ENCODE data around the gene CCDC124. TPM values are rescaled to one million over a fixed set of nuclear protein-coding genes. Genes with fewer than 3 reads are reported as not detected.
"Not testable (repeated sequence)": the region's sequence is repeated elsewhere in the genome, so short reads cannot be mapped to it uniquely, and the experiment has no call there.

Gene CCDC124, protein sequence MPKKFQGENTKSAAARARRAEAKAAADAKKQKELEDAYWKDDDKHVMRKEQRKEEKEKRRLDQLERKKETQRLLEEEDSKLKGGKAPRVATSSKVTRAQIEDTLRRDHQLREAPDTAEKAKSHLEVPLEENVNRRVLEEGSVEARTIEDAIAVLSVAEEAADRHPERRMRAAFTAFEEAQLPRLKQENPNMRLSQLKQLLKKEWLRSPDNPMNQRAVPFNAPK
- 23.8 TPM for total RNA-seq
- 78.8 TPM for polyA plus RNA-seq
- long read RNA-seq, donor 1, partial matches to known transcripts: 0 of 1 reads
- long read RNA-seq, donor 1, other reads (novel, unspliced or antisense): 0 of 1 reads
- long read RNA-seq, donor 2, transcript CCDC124-201 (5 exons, 938 nt): major isoform, 53 of 82 reads
- long read RNA-seq, donor 2, partial matches to known transcripts: 27 of 82 reads
- long read RNA-seq, donor 2, other reads (novel, unspliced or antisense): 0 of 82 reads
- long read RNA-seq, donor 3, transcript CCDC124-201 (5 exons, 938 nt): major isoform, 35 of 66 reads
- long read RNA-seq, donor 3, partial matches to known transcripts: 29 of 66 reads
- long read RNA-seq, donor 3, other reads (novel, unspliced or antisense): 0 of 66 reads
- long read RNA-seq, donor 4, transcript CCDC124-201 (5 exons, 938 nt): major isoform, 23 of 29 reads
- long read RNA-seq, donor 4, partial matches to known transcripts: 6 of 29 reads
- long read RNA-seq, donor 4, other reads (novel, unspliced or antisense): 0 of 29 reads
- long read RNA-seq, donor 5, transcript CCDC124-201 (5 exons, 938 nt): major isoform, 31 of 44 reads
- long read RNA-seq, donor 5, partial matches to known transcripts: 12 of 44 reads
- long read RNA-seq, donor 5, other reads (novel, unspliced or antisense): 0 of 44 reads
- long read RNA-seq, donor 6, transcript CCDC124-201 (5 exons, 938 nt): major isoform, 30 of 41 reads
- long read RNA-seq, donor 6, partial matches to known transcripts: 11 of 41 reads
- long read RNA-seq, donor 6, other reads (novel, unspliced or antisense): 0 of 41 reads
- long read RNA-seq, donor 7, transcript CCDC124-201 (5 exons, 938 nt): major isoform, 24 of 33 reads
- long read RNA-seq, donor 7, partial matches to known transcripts: 7 of 33 reads
- long read RNA-seq, donor 7, other reads (novel, unspliced or antisense): 0 of 33 reads
- long read RNA-seq, donor 8, transcript CCDC124-201 (5 exons, 938 nt): major isoform, 9 of 16 reads
- long read RNA-seq, donor 8, partial matches to known transcripts: 7 of 16 reads
- long read RNA-seq, donor 8, other reads (novel, unspliced or antisense): 0 of 16 reads
- long read RNA-seq, donor 9, transcript CCDC124-201 (5 exons, 938 nt): major isoform, 13 of 24 reads
- long read RNA-seq, donor 9, partial matches to known transcripts: 9 of 24 reads
- long read RNA-seq, donor 9, other reads (novel, unspliced or antisense): 0 of 24 reads
- long read RNA-seq, donor 10, transcript CCDC124-201 (5 exons, 938 nt): major isoform, 23 of 34 reads
- long read RNA-seq, donor 10, partial matches to known transcripts: 11 of 34 reads
- long read RNA-seq, donor 10, other reads (novel, unspliced or antisense): 0 of 34 reads

DNA sequence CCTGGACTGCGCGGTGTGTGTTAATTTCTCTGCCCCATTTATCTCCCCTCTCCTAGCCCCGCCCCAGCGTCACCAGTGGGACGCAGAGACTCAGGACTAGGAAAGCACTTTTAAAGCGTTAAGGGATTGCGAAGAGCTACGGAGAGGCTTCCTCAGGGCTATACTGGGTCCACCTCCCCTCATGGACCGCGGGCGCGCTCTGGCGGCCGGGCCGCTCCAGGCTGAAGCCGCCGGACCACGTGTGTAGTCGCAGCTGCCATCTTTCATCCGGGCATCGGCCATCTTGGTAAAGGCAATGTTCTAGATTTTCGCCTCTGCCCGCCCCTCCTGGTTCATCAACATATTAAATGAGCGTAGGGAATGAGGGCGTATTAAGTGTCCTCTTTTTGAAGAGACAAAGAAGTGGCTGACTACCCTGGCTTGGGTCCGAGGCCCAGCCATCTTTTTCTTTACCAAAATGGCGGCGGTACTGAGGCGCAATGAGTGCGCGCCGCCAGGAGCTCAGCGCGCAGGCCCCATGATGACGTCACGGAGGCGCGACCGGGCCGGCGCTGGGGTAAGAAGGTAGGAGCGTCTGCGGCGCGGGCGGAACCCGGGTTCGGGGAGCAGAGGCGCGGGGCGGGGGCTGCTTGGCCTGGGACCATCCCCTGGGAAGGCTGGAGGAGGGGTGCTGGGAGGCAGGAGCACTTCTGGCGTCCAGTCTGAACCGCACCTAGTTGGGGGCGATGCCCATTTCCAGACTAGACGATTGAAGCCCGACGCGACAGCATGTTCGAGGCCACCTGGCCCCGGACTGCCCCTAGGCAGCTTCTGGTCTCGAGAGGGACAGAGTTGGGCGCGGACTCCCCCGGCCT, at the start of gene CCDC124:
TSS of gene CCDC124 (plus strand) at position 531 of the 854 bp plus-strand sequence. CDS start 3,406 bp downstream, outside the sequence.
- peak; percentile 85 to 97 (median 90) for DNase-seq (ENCODE audit: low read depth in 6 of 9, low spot score in 9 of 9)
- WGBS: under 1% methylated on average over 64 of the region's 64 CpGs
- H3K4me1 ChIP-seq (ENCODE audit: control insufficient read depth in 2 of 2, insufficient read depth in 2 of 2, low read length in 2 of 2): peaks cover 6 to 18% of the 10 kb centered on the region in 2 donors

GRCh38 chr19:17883627-17884410, 49.0 kb upstream of the CCDC124 start:
- no peaks in the 10 kb centered on the region for H3K27me3 ChIP-seq (ENCODE audit: control insufficient read depth in 2 of 2, insufficient read depth in 1 of 2, low read length in 1 of 2)
- no peaks in the 10 kb centered on the region for H3K4me1 ChIP-seq (ENCODE audit: control insufficient read depth in 2 of 2, insufficient read depth in 2 of 2, low read length in 2 of 2)
- 92% methylated on average over 33 of the region's 33 CpGs for WGBS
- no peaks in the 10 kb centered on the region for H3K36me3 ChIP-seq (ENCODE audit: control insufficient read depth in 2 of 2, insufficient read depth in 2 of 2, low read length in 1 of 2)
- H3K4me3 ChIP-seq (ENCODE audit: low read length in 2 of 2): no peak overlapping the region
- no peaks in the 10 kb centered on the region for H3K9me3 ChIP-seq (ENCODE audit: control insufficient read depth in 2 of 2, insufficient read depth in 1 of 2, low read length in 1 of 2)
- no peak for DNase-seq (ENCODE audit: low read depth in 6 of 9, low spot score in 9 of 9)
- no peak overlapping the region for H3K27ac ChIP-seq (ENCODE audit: low read depth in 1 of 2, low read length in 1 of 2)

More for the DNA sequence above, at the start of gene CCDC124:
- no peaks in the 10 kb centered on the region for H3K36me3 ChIP-seq (ENCODE audit: control insufficient read depth in 2 of 2, insufficient read depth in 2 of 2, low read length in 1 of 2)
- peak within 1 kb of the TSS; percentile 61 to 91 for H3K4me3 ChIP-seq (ENCODE audit: low read length in 2 of 2)
- peak within 1 kb of the TSS; percentile 82 to 96 for H3K27ac ChIP-seq (ENCODE audit: low read depth in 1 of 2, low read length in 1 of 2)
- H3K9me3 ChIP-seq (ENCODE audit: control insufficient read depth in 2 of 2, insufficient read depth in 1 of 2, low read length in 1 of 2): no peaks in the 10 kb centered on the region
- peaks cover 5 to 11% of the 10 kb centered on the region in 2 donors for H3K27me3 ChIP-seq (ENCODE audit: control insufficient read depth in 2 of 2, insufficient read depth in 1 of 2, low read length in 1 of 2)

DNA sequence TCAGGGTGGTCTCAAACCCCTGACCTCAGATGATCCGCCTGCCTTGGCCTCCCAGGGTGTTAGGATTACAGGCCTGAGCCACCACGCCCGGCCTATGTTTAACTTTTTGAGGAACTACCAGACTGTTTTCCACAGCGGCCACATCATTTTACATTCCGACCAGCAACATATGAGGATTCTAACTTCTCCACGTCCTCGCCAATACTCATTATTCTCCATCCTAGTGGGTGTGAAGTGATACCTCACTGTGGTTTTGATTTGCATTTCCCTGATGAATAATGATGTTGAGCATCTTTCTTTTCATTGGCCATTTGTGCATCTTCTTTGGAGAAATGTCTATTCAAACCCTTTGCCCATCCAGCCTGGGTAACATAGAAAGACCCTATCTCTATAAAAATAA, 46.3 kb upstream of the CCDC124 start:
- no peak overlapping the region for H3K4me3 ChIP-seq (ENCODE audit: low read length in 2 of 2)
- no peak overlapping the region for H3K27ac ChIP-seq (ENCODE audit: low read depth in 1 of 2, low read length in 1 of 2)
- no peaks in the 10 kb centered on the region for H3K4me1 ChIP-seq (ENCODE audit: control insufficient read depth in 2 of 2, insufficient read depth in 2 of 2, low read length in 2 of 2)
- no peaks in the 10 kb centered on the region for H3K9me3 ChIP-seq (ENCODE audit: control insufficient read depth in 2 of 2, insufficient read depth in 1 of 2, low read length in 1 of 2)
- 95% methylated on average over 7 of the region's 7 CpGs for WGBS
- DNase-seq (ENCODE audit: low read depth in 6 of 9, low spot score in 9 of 9): no peak
- no peaks in the 10 kb centered on the region for H3K27me3 ChIP-seq (ENCODE audit: control insufficient read depth in 2 of 2, insufficient read depth in 1 of 2, low read length in 1 of 2)
- no peaks in the 10 kb centered on the region for H3K36me3 ChIP-seq (ENCODE audit: control insufficient read depth in 2 of 2, insufficient read depth in 2 of 2, low read length in 1 of 2)

DNA sequence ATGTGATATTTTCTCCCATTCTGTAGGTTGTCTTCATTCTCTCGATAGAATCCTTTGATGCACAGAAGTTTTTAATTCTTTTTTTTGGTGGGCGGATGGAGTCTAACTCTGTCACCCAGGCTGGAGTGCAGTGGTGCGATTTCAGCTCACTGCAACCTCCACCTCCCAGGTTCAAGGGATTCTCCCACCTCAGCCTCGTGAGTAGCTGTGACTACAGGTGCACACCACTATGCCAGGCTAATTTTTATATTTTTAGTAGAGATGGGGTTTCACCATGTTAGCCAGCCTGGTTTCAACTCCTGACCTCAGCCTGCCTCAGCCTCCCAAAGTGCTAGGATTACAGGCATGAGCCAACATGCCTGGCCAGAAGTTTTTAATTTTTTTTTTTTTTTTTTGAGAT, 45.6 kb upstream of the CCDC124 start:
- 92% methylated on average over 4 of the region's 4 CpGs for WGBS
- H3K4me1 ChIP-seq (ENCODE audit: control insufficient read depth in 2 of 2, insufficient read depth in 2 of 2, low read length in 2 of 2); H3K27ac ChIP-seq (ENCODE audit: low read depth in 1 of 2, low read length in 1 of 2); DNase-seq (ENCODE audit: low read depth in 6 of 9, low spot score in 9 of 9); H3K9me3 ChIP-seq (ENCODE audit: control insufficient read depth in 2 of 2, insufficient read depth in 1 of 2, low read length in 1 of 2); H3K4me3 ChIP-seq (ENCODE audit: low read length in 2 of 2); H3K27me3 ChIP-seq (ENCODE audit: control insufficient read depth in 2 of 2, insufficient read depth in 1 of 2, low read length in 1 of 2); H3K36me3 ChIP-seq (ENCODE audit: control insufficient read depth in 2 of 2, insufficient read depth in 2 of 2, low read length in 1 of 2): not testable (repeated sequence)

- Histone ChIP-seq H3K9me3 (ENCODE audit: control insufficient read depth in 2 of 2, insufficient read depth in 1 of 2, low read length in 1 of 2) (no peaks in the 10 kb centered on the region), H3K27ac (ENCODE audit: low read depth in 1 of 2, low read length in 1 of 2) (no peak overlapping the region), H3K27me3 (ENCODE audit: control insufficient read depth in 2 of 2, insufficient read depth in 1 of 2, low read length in 1 of 2) (no peaks in the 10 kb centered on the region), H3K36me3 (ENCODE audit: control insufficient read depth in 2 of 2, insufficient read depth in 2 of 2, low read length in 1 of 2) (no peaks in the 10 kb centered on the region), H3K4me1 (ENCODE audit: control insufficient read depth in 2 of 2, insufficient read depth in 2 of 2, low read length in 2 of 2) (no peaks in the 10 kb centered on the region), H3K4me3 (ENCODE audit: low read length in 2 of 2) (no peak overlapping the region)
- WGBS: 96% methylated on average over 7 of the region's 7 CpGs
- DNase-seq (ENCODE audit: low read depth in 6 of 9, low spot score in 9 of 9): no peak
Measured at GRCh38 chr19:17888260-17888659, 44.6 kb upstream of the CCDC124 start.

- no peak overlapping the region for H3K27ac ChIP-seq (ENCODE audit: low read depth in 1 of 2, low read length in 1 of 2)
- H3K4me3 ChIP-seq (ENCODE audit: low read length in 2 of 2): no peak overlapping the region
- DNase-seq (ENCODE audit: low read depth in 6 of 9, low spot score in 9 of 9): peak in 3 of 9 donors; percentile 29 to 53 (median 34)
- 76% methylated on average over 18 of the region's 18 CpGs for WGBS
- H3K36me3 ChIP-seq (ENCODE audit: control insufficient read depth in 2 of 2, insufficient read depth in 2 of 2, low read length in 1 of 2): no peaks in the 10 kb centered on the region
- H3K9me3 ChIP-seq (ENCODE audit: control insufficient read depth in 2 of 2, insufficient read depth in 1 of 2, low read length in 1 of 2): no peaks in the 10 kb centered on the region
- no peaks in the 10 kb centered on the region for H3K4me1 ChIP-seq (ENCODE audit: control insufficient read depth in 2 of 2, insufficient read depth in 2 of 2, low read length in 2 of 2)
- H3K27me3 ChIP-seq (ENCODE audit: control insufficient read depth in 2 of 2, insufficient read depth in 1 of 2, low read length in 1 of 2): no peaks in the 10 kb centered on the region
Measured at GRCh38 chr19:17889609-17890214, 43.1 kb upstream of the CCDC124 start.

DNA sequence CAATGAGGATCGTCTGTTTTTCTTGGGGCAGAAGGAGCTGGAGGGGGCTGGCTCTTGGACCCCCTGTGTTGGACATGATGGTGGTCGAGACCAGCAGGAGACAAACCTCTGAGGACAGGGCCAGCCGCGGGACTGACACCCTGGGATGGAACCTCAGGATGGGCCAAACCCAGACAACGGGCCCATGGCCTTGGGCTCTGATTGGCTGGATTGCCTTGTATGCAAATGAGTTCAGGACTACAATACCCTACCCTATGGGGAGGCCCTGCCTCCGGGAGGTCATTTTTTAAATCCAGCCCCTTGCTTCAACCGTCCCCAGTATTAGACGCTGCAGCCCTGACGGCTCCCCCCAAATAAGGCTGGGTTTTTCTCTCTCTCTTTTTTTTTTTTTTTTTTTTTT, 39.0 kb upstream of the CCDC124 start:
- Histone ChIP-seq H3K9me3 (ENCODE audit: control insufficient read depth in 2 of 2, insufficient read depth in 1 of 2, low read length in 1 of 2) (no peaks in the 10 kb centered on the region), H3K27me3 (ENCODE audit: control insufficient read depth in 2 of 2, insufficient read depth in 1 of 2, low read length in 1 of 2) (no peaks in the 10 kb centered on the region), H3K4me3 (ENCODE audit: low read length in 2 of 2) (no peak overlapping the region), H3K4me1 (ENCODE audit: control insufficient read depth in 2 of 2, insufficient read depth in 2 of 2, low read length in 2 of 2) (no peaks in the 10 kb centered on the region), H3K36me3 (ENCODE audit: control insufficient read depth in 2 of 2, insufficient read depth in 2 of 2, low read length in 1 of 2) (no peaks in the 10 kb centered on the region), H3K27ac (ENCODE audit: low read depth in 1 of 2, low read length in 1 of 2) (no peak overlapping the region)
- 90% methylated on average over 9 of the region's 9 CpGs for WGBS
- no peak for DNase-seq (ENCODE audit: low read depth in 6 of 9, low spot score in 9 of 9)
